Loucy (cell line): ENCODE data around the gene ZNF165.
"Not testable (repeated sequence)": the region's sequence is repeated elsewhere in the genome, so short reads cannot be mapped to it uniquely, and the experiment has no call there.

Source experiments
- EZH2phosphoT487 ChIP-seq: fragments of 200-600 bp; IDR thresholded peaks from 2 replicates; pipeline ENCODE4 v1.6.1; 2018; ENCODE audit warnings: antibody characterized with exemption, mild to moderate bottlenecking, moderate library complexity, borderline replicate concordance
- TF ChIP-seq, protein P1 (sequence below): fragments of 200-600 bp; sonication (generic); conservative IDR thresholded peaks from 2 replicates; pipeline ENCODE4 v1.5.1; 2014; ENCODE audit warnings: mild to moderate bottlenecking, antibody characterized with exemption, low read length

DNA sequence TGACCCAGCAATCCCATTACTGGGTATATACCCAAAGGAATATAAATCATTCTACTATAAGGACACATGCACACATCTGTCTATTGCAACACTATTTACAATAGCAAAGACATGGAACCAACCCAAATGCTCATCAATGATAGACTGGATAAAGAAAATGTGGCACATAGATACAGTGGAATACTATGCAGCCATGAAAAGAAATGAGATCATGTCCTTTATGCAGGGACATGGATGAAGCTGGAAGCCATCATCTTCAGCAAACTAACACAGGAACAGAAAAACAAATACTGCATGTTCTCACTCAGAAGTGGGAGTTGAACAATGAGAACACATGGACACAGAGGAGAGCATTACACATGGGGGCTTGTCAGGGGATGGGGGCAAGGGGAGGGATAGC is 22.3 kb downstream of the ZNF165 start:
- TF ChIP-seq, protein P1, sequence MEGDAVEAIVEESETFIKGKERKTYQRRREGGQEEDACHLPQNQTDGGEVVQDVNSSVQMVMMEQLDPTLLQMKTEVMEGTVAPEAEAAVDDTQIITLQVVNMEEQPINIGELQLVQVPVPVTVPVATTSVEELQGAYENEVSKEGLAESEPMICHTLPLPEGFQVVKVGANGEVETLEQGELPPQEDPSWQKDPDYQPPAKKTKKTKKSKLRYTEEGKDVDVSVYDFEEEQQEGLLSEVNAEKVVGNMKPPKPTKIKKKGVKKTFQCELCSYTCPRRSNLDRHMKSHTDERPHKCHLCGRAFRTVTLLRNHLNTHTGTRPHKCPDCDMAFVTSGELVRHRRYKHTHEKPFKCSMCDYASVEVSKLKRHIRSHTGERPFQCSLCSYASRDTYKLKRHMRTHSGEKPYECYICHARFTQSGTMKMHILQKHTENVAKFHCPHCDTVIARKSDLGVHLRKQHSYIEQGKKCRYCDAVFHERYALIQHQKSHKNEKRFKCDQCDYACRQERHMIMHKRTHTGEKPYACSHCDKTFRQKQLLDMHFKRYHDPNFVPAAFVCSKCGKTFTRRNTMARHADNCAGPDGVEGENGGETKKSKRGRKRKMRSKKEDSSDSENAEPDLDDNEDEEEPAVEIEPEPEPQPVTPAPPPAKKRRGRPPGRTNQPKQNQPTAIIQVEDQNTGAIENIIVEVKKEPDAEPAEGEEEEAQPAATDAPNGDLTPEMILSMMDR: not testable (repeated sequence)
- not testable (repeated sequence) for TF ChIP-seq EZH2phosphoT487
